ENCODE measurements around the gene P3H1.

GRCh38 chr1:42784946-42785693 lies 18.3 kb upstream of the P3H1 start, which contains the start of gene TMEM269:
- no peak for TF ChIP-seq CTCF (conservative IDR thresholded peaks at IDR 0.05)
- TF ChIP-seq ZFX (IDR thresholded peaks at IDR 0.05) = no peak
